GM04504 (cell line): ENCODE measurements around the gene SLC25A36.
"Not testable (repeated sequence)": the region's sequence is repeated elsewhere in the genome, so short reads cannot be mapped to it uniquely, and the experiment has no call there.

Experiments used
- DNase-seq: peaks from one replicate; pipeline ENCODE4 v3.0.0-alpha.2; 2012; ENCODE audit warnings: low read depth

The SLC25A36 gene

DNA sequence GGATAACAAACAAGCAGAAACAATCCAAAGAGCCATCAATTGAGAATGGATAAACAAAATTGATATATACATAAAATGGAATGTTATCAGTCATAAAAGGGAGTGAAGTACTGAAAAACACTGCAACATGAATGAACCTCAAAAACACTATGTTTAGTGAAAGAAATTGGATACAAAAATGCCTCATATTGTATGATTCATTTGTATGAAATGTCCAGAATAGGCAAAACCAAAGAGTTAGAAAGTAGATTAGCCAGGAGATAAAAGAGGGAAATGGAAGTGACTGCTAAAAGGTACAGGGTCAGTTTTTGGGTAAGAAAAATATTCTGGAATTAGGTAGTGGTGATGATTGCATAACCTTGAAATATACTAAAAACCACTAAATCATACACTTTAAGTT lies 9.8 kb upstream of the SLC25A36 start:
- DNase-seq: no peak

DNA sequence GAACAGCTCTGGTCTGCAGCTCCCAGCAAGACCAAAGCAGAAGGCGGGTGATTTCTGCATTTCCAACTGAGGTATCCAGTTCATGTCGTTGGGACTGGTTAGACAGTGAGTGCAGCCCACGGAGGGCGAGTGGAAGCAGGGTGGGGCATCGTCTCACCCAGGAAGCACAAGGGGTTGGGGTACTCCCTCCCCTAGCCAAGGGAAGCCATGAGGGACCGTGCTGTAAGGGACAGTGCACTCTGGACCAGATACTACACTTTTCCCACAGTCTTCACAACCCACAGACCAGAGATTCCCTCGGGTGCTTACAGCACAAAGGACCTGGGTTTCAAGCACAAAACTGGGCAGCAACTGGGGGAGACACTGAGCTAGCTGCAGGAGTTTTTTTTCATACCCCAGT lies 8.5 kb upstream of the SLC25A36 start:
- no peak for DNase-seq

DNA sequence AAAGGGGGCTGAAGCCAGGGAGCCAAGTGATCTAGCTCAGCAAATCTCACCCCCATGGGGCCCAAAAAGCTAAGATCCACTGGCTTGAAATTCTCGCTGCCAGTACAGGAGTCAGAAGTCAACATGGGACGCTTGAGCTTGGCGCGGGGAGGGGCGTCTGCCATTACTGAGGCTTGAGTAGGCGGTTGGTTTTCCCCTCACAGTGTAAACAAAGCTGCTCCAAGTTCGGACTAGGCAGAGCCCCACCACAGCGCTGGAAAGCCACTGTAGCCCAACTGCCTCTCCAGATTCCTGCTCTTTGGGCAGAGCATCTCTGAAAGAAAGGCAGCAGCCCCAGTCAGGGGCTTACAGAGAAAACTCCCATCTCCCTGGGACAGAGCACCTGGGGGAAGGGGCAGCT lies 8.1 kb upstream of the SLC25A36 start:
- no peak for DNase-seq

DNA sequence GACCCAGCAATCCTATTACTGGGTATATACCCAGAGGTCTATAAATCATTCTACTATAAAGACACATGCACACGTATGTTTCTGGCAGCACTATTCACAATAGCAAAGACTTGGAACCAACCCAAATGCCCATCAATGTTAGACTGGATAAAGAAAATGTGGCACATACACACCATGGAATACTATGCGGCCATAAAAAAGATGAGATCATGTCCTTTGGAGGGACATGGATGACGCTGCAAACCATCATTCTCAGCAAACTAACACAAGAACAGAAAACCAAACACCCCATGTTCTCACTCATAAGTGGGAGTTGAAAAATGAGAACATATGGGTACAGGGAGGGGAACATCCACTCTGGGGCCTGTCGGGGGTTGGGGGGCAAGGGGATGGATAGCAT lies 2.3 kb upstream of the SLC25A36 start:
- DNase-seq: not testable (repeated sequence)

DNA sequence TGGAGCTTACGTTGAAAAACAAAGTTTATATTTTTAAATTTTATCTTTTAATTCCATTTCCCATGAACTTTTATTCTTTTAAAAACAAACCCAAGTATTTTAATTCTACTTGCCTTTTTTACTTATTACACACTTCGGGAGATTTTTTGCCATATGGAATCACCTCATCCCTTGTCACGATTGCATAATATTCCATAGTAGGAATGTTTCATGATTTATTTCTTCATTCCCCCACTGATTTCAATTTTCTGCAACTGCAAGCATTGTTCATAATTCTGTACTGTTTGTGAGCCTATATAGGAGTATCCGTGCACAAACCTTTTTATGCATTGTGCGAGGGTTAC lies 574 bp upstream of the SLC25A36 start:
- DNase-seq: no peak

DNA sequence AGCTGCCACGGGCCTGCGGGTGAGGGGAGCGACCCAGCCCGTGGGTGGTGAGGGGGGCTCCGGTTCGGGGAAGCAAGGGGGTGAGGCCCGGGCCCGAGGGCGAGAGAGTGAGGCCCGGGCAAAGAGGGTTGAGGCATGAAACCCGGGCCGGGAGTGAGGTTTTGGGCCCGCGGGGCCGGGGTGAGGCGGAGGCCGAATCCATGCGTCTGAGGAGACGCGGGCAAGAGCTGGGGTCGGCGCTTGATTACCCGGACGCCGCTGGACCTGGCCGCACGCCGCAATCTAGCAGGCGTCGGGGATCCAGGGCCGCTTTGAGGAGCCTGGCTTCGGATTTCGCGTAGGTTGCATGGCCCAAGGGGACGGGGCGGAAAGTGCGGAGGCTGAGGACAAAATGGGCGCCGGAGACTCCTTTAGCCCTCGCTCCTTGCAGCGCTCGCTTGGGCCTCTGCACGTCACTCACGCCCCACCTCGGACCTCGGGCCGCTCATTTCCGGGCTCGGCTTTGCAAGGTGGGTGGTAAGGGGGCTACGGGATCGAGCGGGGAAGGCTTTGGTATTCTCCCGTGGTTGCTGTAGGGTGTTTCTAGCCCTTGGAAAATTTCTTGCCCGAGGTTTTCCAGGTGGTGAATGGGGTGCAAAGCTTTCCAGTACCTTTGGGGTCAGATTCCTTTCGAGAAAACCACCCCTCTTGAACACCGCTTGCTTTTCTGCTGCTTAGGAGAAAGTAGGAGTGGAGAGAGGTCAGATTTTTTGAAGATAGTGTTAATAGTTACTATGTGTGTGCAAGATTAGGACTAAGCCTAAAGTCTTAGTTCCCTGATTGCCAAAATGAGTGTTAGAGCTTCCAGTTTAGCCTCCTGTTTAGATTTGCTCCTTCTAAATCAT lies 827 bp downstream of the SLC25A36 start:
- DNase-seq: peak; percentile 34

DNA sequence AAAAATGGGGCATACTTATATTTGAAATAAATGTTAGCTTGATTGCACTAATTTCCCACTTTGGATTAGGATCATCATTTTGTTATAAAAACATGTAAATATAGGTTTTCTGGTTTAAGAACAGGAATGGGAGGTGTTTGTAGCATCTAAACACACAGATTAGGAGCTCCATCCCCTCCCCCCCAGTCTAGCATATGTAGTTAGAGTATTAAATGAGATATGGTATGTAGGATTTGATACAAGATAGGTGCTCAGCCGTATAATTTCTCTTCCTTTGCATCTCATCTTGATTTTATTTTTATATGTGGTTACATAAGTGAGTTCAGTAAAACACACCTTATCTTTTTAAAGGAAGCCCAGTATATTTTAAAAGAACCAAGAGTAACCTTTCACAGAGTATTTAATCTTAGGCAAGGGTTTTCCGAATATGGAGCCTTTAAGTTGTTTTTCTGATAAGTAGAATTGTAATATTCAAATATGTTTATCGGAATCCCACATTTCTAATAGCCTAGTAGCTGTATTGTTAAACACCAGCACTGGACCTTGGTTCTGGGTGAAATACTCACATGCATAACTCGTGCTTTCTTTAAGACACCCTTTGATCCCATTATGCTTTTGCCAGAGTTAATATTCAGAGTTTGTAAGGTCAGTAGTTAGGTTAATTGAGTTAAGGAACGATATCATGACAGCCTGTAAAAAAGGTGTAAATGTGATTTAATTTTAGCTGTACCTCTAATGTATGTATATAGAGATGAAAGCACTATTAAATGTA lies 2.3 kb downstream of the SLC25A36 start:
- DNase-seq: no peak

DNA sequence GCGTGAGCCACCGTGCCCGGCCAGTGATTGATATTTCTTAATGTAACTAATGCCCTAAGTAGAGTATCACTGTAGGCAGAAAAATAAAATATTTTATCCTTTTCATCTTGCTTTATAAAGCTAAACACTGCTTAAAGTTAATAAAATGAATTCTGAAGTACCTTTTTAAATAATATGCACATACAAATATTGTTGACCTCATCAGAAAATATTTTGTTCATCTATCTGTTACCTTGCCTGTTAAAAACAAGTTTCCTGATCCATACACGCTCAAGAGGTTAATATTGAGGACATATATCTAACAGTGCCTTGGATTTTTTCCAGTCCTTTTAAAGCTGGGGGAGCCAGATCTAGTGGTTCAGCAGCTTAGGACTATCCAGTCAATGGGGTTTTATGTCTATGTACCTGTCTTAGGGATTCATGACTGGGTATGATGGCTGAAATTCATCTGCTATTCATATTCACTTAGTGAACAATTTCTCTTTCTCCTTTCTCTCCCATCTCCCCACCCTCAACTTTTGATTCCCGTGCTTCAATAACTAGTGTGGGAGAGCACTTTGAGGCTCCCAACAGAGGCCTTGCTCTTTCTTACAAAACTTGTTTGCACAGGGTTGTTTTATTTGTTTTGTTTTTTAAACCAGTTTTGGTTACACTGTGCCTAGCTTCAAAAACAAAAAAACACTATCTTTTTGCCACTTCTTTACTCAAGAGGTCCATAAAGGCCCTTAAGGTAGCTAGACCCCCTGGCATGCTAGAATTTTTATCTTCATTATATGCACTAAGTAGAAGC lies 7.0 kb downstream of the SLC25A36 start:
- no peak for DNase-seq

DNA sequence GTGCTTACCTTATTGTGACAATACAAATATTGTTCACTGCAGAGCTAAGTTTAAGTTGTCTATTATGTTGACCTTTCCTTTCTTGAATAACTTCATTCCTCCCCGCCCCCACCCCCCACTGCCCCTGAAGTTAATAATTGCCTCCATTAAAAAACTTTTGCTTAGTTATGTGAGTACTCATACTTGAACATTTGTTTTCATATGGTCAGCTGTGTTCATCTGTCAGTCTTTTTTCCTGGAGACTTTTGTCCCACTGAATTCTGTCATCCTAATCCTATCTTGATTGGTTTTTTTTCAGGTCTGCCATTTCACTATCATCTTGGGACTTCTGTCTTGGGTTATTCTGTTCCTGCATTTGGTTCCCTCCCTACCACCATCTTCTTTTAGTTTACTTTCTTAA lies 8.5 kb downstream of the SLC25A36 start:
- DNase-seq: no peak

DNA sequence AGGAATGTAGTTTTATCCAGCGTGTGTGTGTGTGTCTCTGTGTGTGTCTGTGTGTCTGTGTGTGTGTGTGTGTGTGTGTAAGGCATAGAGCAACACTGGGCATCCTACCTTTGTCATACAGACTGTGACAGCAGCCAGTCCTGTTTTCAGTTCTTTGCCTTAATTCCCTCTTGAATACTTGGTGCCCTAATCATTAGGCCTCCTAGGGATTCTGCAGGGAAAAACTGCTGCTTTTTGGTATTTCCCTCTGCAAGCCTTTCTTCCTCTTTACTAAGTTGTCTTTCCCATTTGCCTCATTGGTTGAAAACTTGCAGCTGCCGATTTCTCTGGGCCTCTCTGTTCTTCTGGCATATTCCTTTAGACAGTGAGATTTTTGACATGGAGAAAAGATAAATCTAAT lies 9.2 kb downstream of the SLC25A36 start:
- DNase-seq: no peak

DNA sequence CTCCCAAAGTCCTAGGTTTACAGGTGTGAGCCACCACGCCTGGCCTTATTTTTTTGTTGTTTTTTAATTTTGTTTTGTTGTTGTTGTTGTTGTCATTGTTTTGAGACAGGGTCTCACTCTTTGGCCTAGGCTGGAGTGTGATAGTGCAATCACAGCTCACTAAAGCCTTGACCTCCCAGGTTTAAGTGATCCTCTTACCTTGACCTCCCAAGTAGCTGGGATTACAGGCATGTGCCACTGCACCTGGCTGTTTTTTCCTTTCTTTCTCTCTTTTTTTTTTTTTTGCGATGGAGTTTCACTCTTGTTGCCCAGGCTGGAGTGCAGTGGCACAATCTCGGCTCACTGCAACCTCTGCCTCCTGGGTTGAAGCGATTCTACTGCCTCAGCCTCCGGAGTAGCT lies 10.1 kb downstream of the SLC25A36 start:
- not testable (repeated sequence) for DNase-seq

DNA sequence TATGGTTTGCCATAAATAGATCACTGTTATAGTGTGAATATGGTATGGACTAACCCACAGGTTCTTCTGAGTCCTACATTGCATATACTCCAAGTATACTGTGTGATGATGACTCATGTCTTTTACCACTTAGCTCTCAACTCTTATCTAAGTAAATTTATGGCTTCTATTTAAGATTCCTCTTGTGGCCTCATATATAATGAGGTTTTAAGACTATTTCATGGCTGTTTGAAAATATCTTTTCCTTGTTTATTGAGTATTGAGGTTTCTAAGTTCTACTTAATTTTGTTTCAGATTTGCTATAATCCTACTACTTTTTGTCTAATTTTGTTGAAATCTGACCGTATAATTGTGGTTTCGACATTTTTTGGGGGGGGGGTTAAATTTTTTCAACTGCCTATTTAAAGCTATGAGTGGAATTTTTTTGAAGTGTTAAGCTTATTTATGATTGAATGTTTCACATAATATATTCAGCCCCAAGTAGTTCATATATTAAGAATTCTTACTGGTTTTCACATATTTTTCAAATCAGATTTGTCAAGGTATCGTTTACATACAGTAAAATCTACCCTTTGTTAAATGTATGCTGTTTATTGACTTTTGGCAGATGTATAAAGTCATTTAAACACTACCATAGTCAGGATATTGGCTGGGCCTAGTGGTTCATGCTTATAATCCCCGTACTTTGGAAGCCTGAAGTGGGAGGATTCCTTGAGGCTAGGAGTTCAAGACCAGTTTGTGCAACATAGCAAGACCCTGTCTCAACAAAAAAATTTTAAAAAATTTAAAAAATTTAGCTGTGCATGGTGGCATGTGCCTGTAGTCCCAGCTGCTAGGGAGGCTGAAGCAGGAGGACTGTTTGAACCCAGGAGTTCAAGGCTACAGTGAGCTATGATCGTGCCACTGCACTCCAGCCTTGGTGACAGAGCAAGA lies 11.7 kb downstream of the SLC25A36 start:
- DNase-seq: no peak

DNA sequence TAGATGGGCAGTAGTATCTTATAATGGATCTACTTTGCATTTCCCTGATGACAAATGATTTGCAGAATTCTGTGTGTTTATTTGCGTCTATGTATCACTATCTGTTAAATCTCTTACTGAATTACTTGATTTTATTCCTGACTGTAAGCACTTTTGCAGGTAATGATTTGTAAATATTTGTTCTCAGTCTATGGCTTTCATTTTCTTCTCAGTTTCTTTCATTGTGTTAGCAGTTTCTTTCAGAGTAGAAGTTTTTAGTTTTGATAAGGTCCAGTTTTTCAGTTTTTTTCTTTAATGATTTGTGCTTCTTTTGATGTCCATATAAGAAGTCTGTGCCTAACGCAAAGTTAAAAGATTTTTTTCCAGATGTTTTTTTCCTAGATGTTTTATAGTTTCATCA lies 12.9 kb downstream of the SLC25A36 start:
- DNase-seq: no peak

DNA sequence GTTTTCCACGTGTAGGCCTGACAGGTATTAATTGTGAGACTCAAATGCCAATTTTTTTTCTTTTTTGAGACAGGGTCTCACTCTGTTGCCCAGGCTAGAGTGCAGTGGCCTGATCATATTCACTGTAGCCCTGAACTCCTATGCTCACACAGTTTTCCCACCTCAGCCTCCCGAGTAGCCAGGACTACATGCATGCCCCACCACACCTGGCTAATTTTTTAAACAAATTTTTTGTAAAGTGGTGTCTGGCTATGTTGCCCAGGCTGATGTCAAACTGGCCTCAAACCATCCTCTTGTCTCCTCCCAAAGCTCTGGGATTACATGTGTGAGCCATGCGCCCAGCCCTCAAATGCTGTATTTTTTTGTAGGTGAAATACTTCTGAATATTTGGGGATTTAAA lies 14.0 kb downstream of the SLC25A36 start:
- no peak for DNase-seq

DNA sequence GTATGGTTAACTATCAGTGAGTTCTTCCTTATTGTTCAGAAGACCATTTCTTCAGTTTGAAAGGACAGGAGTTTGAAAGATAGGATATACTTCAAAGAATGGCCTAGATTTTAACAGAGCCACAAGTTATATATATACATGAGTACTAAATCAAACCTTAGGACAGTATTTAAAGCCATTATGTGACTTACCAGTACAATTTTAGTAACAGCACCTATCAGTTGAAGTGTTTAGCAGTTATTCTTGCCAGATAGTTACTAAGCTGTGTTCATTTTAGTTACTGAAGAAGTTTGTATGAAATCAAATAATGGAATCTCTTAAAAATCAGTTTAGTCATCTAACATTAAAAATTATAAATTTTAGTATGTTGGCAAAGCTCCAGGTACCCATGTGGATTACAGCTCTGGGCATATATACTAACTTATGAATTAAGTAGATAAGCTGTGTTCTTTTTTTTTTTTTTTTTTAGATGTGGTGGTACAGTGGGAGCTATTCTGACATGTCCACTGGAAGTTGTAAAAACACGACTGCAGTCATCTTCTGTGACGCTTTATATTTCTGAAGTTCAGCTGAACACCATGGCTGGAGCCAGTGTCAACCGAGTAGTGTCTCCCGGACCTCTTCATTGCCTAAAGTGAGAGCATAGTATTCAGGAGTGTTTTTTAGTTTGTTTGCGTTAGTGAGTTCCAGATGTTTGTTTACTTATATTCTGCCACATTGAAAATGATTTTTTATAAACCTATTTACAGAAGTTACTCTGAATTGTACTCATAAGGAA lies 14.6 kb downstream of the SLC25A36 start:
- DNase-seq: no peak

DNA sequence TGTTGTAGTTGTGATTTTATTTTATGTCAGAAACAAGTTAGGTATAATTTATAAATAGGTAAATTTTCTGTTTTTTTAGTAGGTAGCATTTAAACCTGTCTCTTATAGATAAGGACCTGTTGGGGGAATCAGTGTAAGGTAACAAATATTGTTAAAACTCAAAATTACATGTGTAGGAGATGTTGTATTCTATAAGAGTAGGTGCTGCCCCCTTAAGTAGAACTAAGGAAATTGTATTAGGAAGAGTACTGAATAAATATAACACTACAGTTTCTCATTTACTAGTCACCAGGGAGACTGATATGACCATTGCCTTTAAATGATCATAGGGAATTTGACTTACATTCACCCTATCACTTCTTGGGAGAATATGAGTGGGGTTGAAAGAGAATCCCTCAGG lies 31.2 kb downstream of the SLC25A36 start:
- no peak for DNase-seq

DNA sequence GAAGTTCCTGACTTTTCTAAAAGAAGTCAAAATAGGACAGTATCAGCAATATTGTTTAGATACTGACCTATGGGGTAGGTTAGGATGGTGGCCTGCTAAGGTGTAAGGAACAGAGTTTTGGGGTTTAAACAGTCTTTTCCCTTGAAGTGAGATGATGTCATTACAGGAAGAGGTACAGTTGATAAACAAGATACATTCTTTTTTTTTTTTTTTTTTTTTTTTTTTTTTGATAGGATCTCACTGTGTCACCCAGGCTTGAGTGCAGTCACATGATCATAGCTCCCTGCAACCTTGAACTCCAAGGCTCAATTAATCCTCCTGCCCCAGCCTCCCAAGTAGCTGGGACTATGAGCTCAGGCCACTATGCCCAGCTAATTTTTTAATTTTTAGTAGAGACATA lies 33.3 kb downstream of the SLC25A36 start:
- DNase-seq: no peak

DNA sequence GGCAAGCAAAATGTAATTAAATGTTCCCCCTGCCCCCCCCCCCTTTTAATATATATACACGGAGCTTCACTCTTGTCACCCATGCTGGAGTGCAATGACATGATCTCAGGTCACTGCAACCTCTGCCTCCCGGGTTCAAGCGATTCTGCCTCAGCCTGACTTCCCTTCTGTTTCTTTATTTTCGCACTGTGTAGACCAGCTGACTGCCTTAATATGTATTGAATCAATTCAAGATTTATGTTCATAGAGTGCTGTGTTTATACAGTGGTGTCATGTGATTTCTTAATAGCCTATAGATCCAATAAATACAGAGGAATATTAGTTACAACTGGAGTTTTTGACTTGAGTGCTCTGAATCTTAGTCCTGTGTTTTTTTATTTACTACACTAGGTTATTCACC lies 39.0 kb downstream of the SLC25A36 start:
- no peak for DNase-seq

DNA sequence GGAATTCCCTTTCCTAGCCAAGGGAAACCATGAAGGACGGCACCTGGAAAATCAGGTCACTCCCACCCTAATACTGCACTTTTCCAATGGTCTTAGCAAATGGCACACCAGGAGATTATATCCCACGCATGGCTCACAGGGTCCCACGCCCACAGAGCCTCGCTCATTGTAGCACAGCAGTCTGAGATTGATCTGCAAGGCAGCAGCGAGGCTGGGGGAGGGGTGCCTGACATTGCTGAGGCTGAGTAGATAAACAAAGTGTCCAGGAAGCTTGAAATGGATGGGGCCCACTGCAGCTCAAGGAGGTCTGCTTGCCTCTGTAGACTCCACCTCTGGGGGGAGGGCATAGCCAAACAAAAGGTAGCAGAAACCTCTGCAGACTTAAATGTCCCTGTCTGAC lies 46.2 kb downstream of the SLC25A36 start:
- DNase-seq: not testable (repeated sequence)

DNA sequence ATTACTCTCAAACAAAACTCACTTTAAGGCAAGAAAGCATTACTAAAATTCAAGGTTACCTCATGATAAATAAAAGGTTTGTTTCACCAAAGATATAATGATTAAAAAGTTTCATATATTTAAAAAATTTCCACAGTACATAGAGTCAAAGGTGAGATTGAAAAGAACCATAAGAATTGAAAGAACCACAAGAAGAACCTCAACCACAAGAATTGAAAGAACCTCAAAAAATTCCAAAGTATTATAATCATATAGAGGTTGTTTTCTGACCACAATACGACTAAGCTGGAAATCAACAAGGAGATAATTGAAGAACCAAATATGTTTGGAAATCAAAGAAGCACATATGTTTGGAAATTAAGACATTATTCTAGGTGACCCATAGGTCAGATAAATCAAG lies 52.7 kb downstream of the SLC25A36 start:
- DNase-seq: no peak

DNA sequence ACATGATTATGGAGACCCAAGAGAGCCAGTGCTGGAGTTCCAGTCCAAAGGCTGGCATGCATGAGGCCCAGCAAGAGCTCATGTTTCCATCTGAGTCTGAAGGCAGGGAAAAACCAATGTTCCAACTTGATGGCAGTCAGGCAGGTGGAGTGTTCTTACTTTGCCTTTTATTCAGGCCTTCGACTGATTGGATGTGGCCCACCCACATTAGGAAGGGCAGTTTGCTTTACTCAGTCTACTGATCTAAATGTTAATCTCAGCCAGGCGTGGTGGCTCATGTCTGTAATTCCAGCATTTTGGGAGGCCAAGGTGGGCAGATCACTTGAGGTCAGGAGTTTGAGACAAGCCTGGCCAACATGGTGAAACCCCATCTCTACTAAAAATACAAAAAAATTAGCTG lies 53.2 kb downstream of the SLC25A36 start:
- DNase-seq: not testable (repeated sequence)
